SK-N-SH (cell line): ENCODE data around the gene ACSS2. TPM values are rescaled to one million over a fixed set of nuclear protein-coding genes. Genes with fewer than 3 reads are reported as not detected.

Experiments
- CTCF ChIA-PET: fragments of 300-600, 350-600 bp; formaldehyde crosslinking; extraction: SDS; loops from one replicate; lab custom pipeline; 2021; lab: Yijun Ruan, JAX
- POLR2A ChIA-PET: fragments of 350-600 bp; sonication (Branson Sonifier 250); formaldehyde crosslinking; extraction: SDS; loops from one replicate; lab custom pipeline; 2020; ENCODE audit warnings: antibody characterized with exemption, inconsistent platforms; lab: Yijun Ruan, JAX
- DNase-seq: peaks from one replicate; pipeline ENCODE4 v3.0.0; 2012
- H2AFZ ChIP-seq: fragments of 200-600 bp; sonication (generic); 2 replicates; pipeline ENCODE4 v1.8.1; 2016; ENCODE audit warnings: antibody characterized with exemption, mild to moderate bottlenecking, low read depth
- H3F3A ChIP-seq: fragments of 200-600 bp; sonication (generic); replicated peaks from 2 replicates; pipeline ENCODE3; 2016; ENCODE audit warnings: antibody characterized with exemption, mild to moderate bottlenecking; ENCODE audit not compliant: insufficient read depth
- H3K27ac ChIP-seq, 2 experiments: fragments of 200-500 bp in 1 of 2; fragments of 200-600 bp in 1 of 2; sonication (Bioruptor generic) in 1 of 2; sonication (generic), shearing (Covaris generic) in 1 of 2; 2 replicates each; pipeline versions ENCODE4 v1.5.1 to v1.6.1; 2014 to 2016; ENCODE audit warnings: low read depth in 2 of 2, inconsistent platforms in 1 of 2, low read length in 1 of 2, mild to moderate bottlenecking in 1 of 2, mixed read lengths in 1 of 2
- H3K27me3 ChIP-seq: fragments of 200-600 bp; sonication (generic), shearing (Covaris generic); 2 replicates; pipeline ENCODE4 v1.6.1; 2016; ENCODE audit warnings: mixed run types; ENCODE audit not compliant: insufficient read depth
- H3K36me3 ChIP-seq, 2 experiments: fragments of 200-500 bp in 1 of 2; fragments of 200-600 bp in 1 of 2; sonication (Bioruptor generic) in 1 of 2; sonication (generic) in 1 of 2; replicated peaks in 1 of 2; 2 replicates each; pipeline versions ENCODE3 to v1.5.1; 2014 to 2016; ENCODE audit warnings: low read length in 1 of 2, mild to moderate bottlenecking in 1 of 2; ENCODE audit not compliant: insufficient read depth in 2 of 2, control insufficient read depth in 1 of 2
- H3K4me1 ChIP-seq, 2 experiments: fragments of 200-500 bp in 1 of 2; fragments of 200-600 bp in 1 of 2; sonication (Bioruptor generic) in 1 of 2; sonication (generic), shearing (Covaris generic) in 1 of 2; 2 replicates each; pipeline versions ENCODE4 v1.5.1 to v1.6.1; 2014 to 2016; ENCODE audit warnings: low read depth in 1 of 2, low read length in 1 of 2, mixed run types in 1 of 2; ENCODE audit not compliant: insufficient read depth in 2 of 2, control insufficient read depth in 1 of 2
- H3K4me2 ChIP-seq: fragments of 200-600 bp; sonication (generic), shearing (Covaris generic); 2 replicates; pipeline ENCODE4 v1.6.1; 2017; ENCODE audit warnings: mixed run types
- H3K4me3 ChIP-seq, 2 experiments: fragments of 200-500 bp in 1 of 2; fragments of 200-600 bp in 1 of 2; sonication (Bioruptor generic) in 1 of 2; sonication (generic), shearing (Covaris generic) in 1 of 2; 2 replicates each; pipeline versions ENCODE4 v1.5.1 to v1.8.1; 2014 to 2016; ENCODE audit warnings: low read depth in 2 of 2, inconsistent platforms in 1 of 2, low read length in 1 of 2, mild to moderate bottlenecking in 1 of 2, mixed read lengths in 1 of 2, moderate library complexity in 1 of 2
- H3K79me2 ChIP-seq: fragments of 200-600 bp; sonication (generic); 2 replicates; pipeline ENCODE4 v1.8.1; 2017; ENCODE audit warnings: mild to moderate bottlenecking; ENCODE audit not compliant: insufficient read depth
- H3K9ac ChIP-seq: fragments of 200-600 bp; sonication (generic); 2 replicates; pipeline ENCODE4 v1.6.1; 2017; ENCODE audit warnings: mixed run types
- H3K9me2 ChIP-seq: fragments of 200-600 bp; sonication (generic); 2 replicates; pipeline ENCODE4 v1.6.1; 2017; ENCODE audit warnings: mixed run types
- H3K9me3 ChIP-seq: fragments of 200-600 bp; sonication (generic); 2 replicates; pipeline ENCODE4 v1.6.1; 2017; ENCODE audit warnings: mixed run types, mild to moderate bottlenecking, moderate library complexity
- H4K20me1 ChIP-seq: fragments of 200-600 bp; sonication (generic); 2 replicates; pipeline ENCODE4 v1.6.1; 2017; ENCODE audit warnings: mild to moderate bottlenecking, mixed run types; ENCODE audit not compliant: insufficient read depth
- CHD2 ChIP-seq: fragments of 150-350 bp; IDR thresholded peaks from 2 replicates; pipeline ENCODE4 v1.6.1; 2018; ENCODE audit warnings: low read length; ENCODE audit not compliant: partially characterized antibody
- EP300 ChIP-seq, 2 experiments: IDR thresholded peaks; 2 replicates each; pipeline versions ENCODE4 v1.4.0 to v1.6.1; 2012; ENCODE audit warnings: borderline replicate concordance in 1 of 2, low read depth in 1 of 2, low read length in 1 of 2
- FOSL2 ChIP-seq: IDR thresholded peaks from 2 replicates; pipeline ENCODE4 v1.4.0; 2012; ENCODE audit warnings: low read depth, mild to moderate bottlenecking, moderate library complexity, borderline replicate concordance
- FOXJ3 ChIP-seq: sonication (generic); formaldehyde crosslinking; IDR thresholded peaks from 2 replicates; pipeline ENCODE4 v1.5.1; 2020; ENCODE audit warnings: mild to moderate bottlenecking, missing genetic modification reagents
- FOXM1 ChIP-seq: IDR thresholded peaks from 2 replicates; pipeline ENCODE4 v1.4.0; 2012; ENCODE audit warnings: low read depth, mild to moderate bottlenecking
- GABPA ChIP-seq: IDR thresholded peaks from 2 replicates; pipeline ENCODE4 v1.4.0; 2012; ENCODE audit warnings: low read depth, mild to moderate bottlenecking
- GATA2 ChIP-seq: sonication (generic); formaldehyde crosslinking; IDR thresholded peaks from 2 replicates; pipeline ENCODE4 v1.5.0; 2020; ENCODE audit warnings: mild to moderate bottlenecking, missing genetic modification reagents
- JUND ChIP-seq: IDR thresholded peaks from 2 replicates; pipeline ENCODE4 v1.4.0; 2012
- MAX ChIP-seq: IDR thresholded peaks from 2 replicates; pipeline ENCODE4 v1.4.0; 2012; ENCODE audit warnings: low read depth
- MEF2A ChIP-seq: IDR thresholded peaks from 2 replicates; pipeline ENCODE4 v1.4.0; 2012; ENCODE audit warnings: low read depth, borderline replicate concordance
- NFIC ChIP-seq: IDR thresholded peaks from 2 replicates; pipeline ENCODE4 v1.4.0; 2012; ENCODE audit warnings: borderline replicate concordance
- POLR2AphosphoS5 ChIP-seq: IDR thresholded peaks from 2 replicates; pipeline ENCODE4 v1.6.1; 2012; ENCODE audit warnings: low read depth, low read length
- RAD21 ChIP-seq: IDR thresholded peaks from 2 replicates; pipeline ENCODE4 v1.6.1; 2012; ENCODE audit warnings: mild to moderate bottlenecking, low read length
- RFX5 ChIP-seq: IDR thresholded peaks from 2 replicates; pipeline ENCODE4 v1.6.1; 2012; ENCODE audit warnings: mild to moderate bottlenecking, improper control_type of control experiment, low read length
- RXRA ChIP-seq: IDR thresholded peaks from 2 replicates; pipeline ENCODE4 v1.4.0; 2012; ENCODE audit warnings: low read depth, mild to moderate bottlenecking, borderline replicate concordance
- SIN3A ChIP-seq: IDR thresholded peaks from 2 replicates; pipeline ENCODE4 v1.6.1; 2012; ENCODE audit warnings: low read depth, mild to moderate bottlenecking, low read length, moderate library complexity, borderline replicate concordance
- TAF1 ChIP-seq: IDR thresholded peaks from 2 replicates; pipeline ENCODE4 v1.6.1; 2012; ENCODE audit warnings: low read depth, mild to moderate bottlenecking, low read length, moderate library complexity, borderline replicate concordance
- TCF12 ChIP-seq: IDR thresholded peaks from 2 replicates; pipeline ENCODE4 v1.4.0; 2012
- TEAD4 ChIP-seq: IDR thresholded peaks from 2 replicates; pipeline ENCODE4 v1.4.0; 2012; ENCODE audit warnings: mild to moderate bottlenecking, borderline replicate concordance; ENCODE audit not compliant: insufficient read depth
- YY1 ChIP-seq: IDR thresholded peaks from 2 replicates; pipeline ENCODE4 v1.4.0; 2012; ENCODE audit warnings: low read depth, mild to moderate bottlenecking
- WGBS: methylation state at CpG from one replicate; pipeline ENCODE4 v1.1.6; 2017; ENCODE audit warnings: low lambda C conversion rate; 5-methylcytosine and 5-hydroxymethylcytosine counted together
- polyA plus RNA-seq, 3 experiments: library from polyadenylated mRNA; depleted of rRNA; stranded (reverse); fragments of >200 nt; gene quantifications; 2 replicates each; pipeline ENCODE4 v1.2.3, GENCODE V29; 2012
- TF ChIP-seq, protein P1 (sequence below): IDR thresholded peaks from 2 replicates; pipeline ENCODE4 v1.4.0; 2012; ENCODE audit warnings: low read depth, borderline replicate concordance
- TF ChIP-seq, protein P2 (sequence below): fragments of 200-600 bp; sonication (generic); IDR thresholded peaks from 2 replicates; pipeline ENCODE4 v1.6.1; 2017; ENCODE audit warnings: antibody characterized with exemption, mild to moderate bottlenecking, moderate library complexity
- TF ChIP-seq, protein P3 (sequence below): fragments of 150-350 bp; IDR thresholded peaks from 2 replicates; pipeline ENCODE4 v1.6.1; 2017; ENCODE audit warnings: antibody characterized with exemption, low read length, low read depth, borderline replicate concordance

ACSS2 gene
- polyA plus RNA-seq, 1 of the 3 experiments (the other 2 are of a cell fraction): 25.5 TPM

- Histone ChIP-seq H4K20me1 (no peaks in the 10 kb centered on the region), H3F3A (peaks cover 4% of the 10 kb centered on the region), H3K4me1 (peaks cover 0 to 4% of the 10 kb centered on the region in 2 experiments; a peak in 1 of 4 replicates), H3K4me3 (no peak overlapping the region), H3K79me2 (no peaks in the 10 kb centered on the region), H2AFZ (no peak overlapping the region), H3K9me2 (no peaks in the 10 kb centered on the region), H3K9me3 (no peaks in the 10 kb centered on the region), H3K4me2 (no peak overlapping the region), H3K27me3 (no peaks in the 10 kb centered on the region), H3K9ac (no peak overlapping the region), H3K36me3 (peaks cover 14 to 25% of the 10 kb centered on the region in 2 experiments), H3K27ac (peak overlapping the region in 1 of 2 experiments; percentile 23; a peak in 1 of 4 replicates)
- no peak for DNase-seq
- TF ChIP-seq, protein P1, sequence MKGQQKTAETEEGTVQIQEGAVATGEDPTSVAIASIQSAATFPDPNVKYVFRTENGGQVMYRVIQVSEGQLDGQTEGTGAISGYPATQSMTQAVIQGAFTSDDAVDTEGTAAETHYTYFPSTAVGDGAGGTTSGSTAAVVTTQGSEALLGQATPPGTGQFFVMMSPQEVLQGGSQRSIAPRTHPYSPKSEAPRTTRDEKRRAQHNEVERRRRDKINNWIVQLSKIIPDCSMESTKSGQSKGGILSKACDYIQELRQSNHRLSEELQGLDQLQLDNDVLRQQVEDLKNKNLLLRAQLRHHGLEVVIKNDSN: no peak
- TF ChIP-seq NFIC (peak; percentile 73), GATA2 (CRISPR knock-in tag) (no peak), TEAD4 (no peak), GABPA (no peak), FOXM1 (no peak), TCF12 (peak; percentile 9; the same call in 1 of the 2 replicates), TAF1 (no peak), MEF2A (no peak), POLR2AphosphoS5 (no peak), JUND (0 out of 2 replicates have a peak, but pooled peaks have one; percentile 12), FOSL2 (peak; percentile 54; the same call in 1 of the 2 replicates), RAD21 (no peak), CHD2 (no peak), EP300 (IDR thresholded peaks at IDR 0.05; ENCODE audit: borderline replicate concordance in 1 of 2, low read depth in 1 of 2, low read length in 1 of 2) (no peak), FOXJ3 (CRISPR knock-in tag) (no peak), MAX (no peak), SIN3A (no peak), RFX5 (no peak), YY1 (no peak), RXRA (no peak)
- TF ChIP-seq, protein P2, sequence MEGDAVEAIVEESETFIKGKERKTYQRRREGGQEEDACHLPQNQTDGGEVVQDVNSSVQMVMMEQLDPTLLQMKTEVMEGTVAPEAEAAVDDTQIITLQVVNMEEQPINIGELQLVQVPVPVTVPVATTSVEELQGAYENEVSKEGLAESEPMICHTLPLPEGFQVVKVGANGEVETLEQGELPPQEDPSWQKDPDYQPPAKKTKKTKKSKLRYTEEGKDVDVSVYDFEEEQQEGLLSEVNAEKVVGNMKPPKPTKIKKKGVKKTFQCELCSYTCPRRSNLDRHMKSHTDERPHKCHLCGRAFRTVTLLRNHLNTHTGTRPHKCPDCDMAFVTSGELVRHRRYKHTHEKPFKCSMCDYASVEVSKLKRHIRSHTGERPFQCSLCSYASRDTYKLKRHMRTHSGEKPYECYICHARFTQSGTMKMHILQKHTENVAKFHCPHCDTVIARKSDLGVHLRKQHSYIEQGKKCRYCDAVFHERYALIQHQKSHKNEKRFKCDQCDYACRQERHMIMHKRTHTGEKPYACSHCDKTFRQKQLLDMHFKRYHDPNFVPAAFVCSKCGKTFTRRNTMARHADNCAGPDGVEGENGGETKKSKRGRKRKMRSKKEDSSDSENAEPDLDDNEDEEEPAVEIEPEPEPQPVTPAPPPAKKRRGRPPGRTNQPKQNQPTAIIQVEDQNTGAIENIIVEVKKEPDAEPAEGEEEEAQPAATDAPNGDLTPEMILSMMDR: no peak
- TF ChIP-seq, protein P3, sequence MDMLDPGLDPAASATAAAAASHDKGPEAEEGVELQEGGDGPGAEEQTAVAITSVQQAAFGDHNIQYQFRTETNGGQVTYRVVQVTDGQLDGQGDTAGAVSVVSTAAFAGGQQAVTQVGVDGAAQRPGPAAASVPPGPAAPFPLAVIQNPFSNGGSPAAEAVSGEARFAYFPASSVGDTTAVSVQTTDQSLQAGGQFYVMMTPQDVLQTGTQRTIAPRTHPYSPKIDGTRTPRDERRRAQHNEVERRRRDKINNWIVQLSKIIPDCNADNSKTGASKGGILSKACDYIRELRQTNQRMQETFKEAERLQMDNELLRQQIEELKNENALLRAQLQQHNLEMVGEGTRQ: no peak
- 78% methylated on average over 5 of the region's 5 CpGs for WGBS
- POLR2A ChIA-PET: no interaction called here
- CTCF ChIA-PET: no interaction called here
Observed at GRCh38 chr20:34922654-34923381, 46.4 kb downstream of the ACSS2 start.
